Stimulated activated CD4-positive, alpha-beta T cell treated with anti-CD3 and anti-CD28 coated beads, TNF-alpha, amount 100 ng/mL, for 24 hours (primary cell): ENCODE results near the gene DPCD.
"Not testable (repeated sequence)": the region's sequence is repeated elsewhere in the genome, so short reads cannot be mapped to it uniquely, and the experiment has no call there.

Experiments
- DNase-seq, 3 experiments: peaks; one replicate each; pipeline ENCODE4 v3.0.0-alpha.2; 2020; ENCODE audit warnings: low read depth in 3 of 3

Gene DPCD

DNA sequence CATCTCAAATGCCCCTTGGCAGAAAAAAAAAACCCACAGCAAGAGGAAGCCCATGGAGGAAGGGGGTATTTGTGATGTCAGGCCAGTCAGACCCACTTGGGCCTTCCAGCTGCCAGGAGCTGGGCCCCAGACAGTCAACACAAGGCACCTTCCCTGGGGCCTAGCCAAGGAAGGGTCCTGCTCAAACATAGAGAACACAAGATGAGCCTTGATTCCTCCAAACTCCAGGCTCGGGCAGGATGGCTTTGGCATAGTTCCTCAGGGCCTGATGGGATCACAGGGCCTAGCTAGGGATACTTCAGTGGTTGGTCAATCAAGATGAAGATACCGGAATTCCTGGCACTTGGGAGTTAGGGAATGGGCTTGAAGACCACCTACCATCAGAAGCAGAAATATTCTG is 30.8 kb downstream of the DPCD start:
- no peak for DNase-seq

- DNase-seq, result no peak
Observed at GRCh38 chr10:101619983-101620382, 31.9 kb downstream of the DPCD start.

- DNase-seq, result no peak
Observed at GRCh38 chr10:101623528-101623927, 35.4 kb downstream of the DPCD start.

- DNase-seq, result no peak
Observed at GRCh38 chr10:101624526-101625102, 36.5 kb downstream of the DPCD start.

- DNase-seq, result no peak
Observed at GRCh38 chr10:101625821-101626412, 37.8 kb downstream of the DPCD start.

DNA sequence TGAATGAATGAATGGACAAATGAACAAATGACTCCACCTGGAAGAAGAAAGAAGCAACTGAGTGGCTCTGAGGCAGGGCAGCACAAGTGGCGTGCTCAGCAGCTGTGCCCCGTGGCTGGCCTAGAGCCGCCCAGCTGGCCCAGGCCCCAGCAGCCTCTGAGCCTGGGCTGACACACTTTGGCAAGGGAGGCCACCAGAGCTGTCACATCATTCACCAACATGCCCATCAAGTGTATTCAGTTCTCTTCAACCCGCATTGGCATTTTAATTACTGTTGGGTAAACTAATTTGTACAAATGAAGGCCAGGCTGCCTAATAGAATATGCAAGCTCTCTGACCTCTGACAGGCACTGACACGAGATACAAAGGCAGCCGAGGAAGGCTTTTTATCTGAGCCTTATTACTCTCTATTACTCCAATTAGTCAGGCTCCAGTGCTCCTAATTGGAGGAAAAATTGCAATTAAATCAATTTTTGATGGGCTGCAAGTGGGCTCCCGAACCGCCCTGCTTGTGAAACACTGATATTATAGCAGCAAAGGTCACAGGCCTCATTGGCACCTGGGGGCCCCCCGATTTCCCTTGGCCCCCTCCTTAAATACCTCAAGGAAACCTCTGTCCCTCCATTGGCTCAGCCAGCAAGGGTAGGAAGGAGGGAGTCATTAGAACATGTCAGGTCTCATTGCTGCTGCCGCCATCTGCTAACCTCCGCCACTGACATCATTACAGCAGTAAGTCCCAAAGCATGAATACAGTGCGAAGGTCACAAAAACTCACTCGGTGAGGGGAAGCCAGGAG is 41.9 kb downstream of the DPCD start:
- DNase-seq, result no peak

DNA sequence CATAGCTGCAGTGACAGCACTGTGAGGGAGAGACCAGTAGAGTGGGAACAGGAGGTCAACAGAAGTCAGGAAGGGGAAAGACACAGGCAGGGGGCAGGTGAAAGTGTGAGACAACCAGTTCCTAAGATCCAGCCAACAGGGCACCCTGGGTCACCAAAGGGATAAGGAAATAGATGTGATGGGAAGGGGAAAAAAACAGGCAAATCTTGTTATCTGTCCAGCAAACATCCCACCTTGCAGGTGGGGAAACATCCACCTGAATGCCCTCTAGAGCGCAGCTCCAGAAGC is 42.5 kb downstream of the DPCD start:
- no peak for DNase-seq

DNA sequence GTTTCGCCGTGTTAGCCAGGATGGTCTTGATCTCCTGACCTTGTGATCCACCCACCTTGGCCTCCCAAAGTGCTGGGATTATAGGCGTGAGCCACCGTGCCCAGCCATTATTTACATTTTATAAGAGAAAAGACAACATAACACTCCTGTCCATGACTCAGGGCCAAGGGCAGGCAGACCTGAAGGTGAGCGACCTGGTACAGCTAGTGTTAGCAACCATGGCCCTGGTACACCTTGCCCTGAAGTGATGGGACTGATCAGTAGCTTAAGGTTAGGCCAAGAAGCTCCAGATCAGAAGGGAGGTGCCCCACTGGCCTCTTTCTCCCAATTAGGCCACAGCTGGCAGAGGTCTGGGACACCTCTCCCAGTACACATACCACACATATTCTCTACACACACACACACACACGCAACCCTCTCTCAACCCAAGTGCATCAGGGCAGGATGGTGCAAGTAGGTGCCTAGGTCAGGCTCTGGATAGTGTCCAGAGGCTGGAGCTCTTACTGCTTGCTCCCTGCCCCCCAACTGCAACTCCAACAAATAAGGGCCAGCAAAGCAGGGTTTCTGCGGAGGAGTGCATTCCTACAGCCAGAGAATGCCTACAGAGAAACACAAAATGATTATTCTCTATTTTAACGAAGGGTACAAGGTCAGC is 43.8 kb downstream of the DPCD start:
- DNase-seq, result no peak

- not testable (repeated sequence) for DNase-seq
Observed at GRCh38 chr10:101633510-101633909, 45.4 kb downstream of the DPCD start.

- no peak for DNase-seq
Observed at GRCh38 chr10:101639141-101639900, 51.2 kb downstream of the DPCD start.

- DNase-seq, result no peak
Observed at GRCh38 chr10:101643546-101643945, 55.4 kb downstream of the DPCD start.

GRCh38 chr10:101644002-101644401 is 55.9 kb downstream of the DPCD start:
- DNase-seq, result no peak

DNA sequence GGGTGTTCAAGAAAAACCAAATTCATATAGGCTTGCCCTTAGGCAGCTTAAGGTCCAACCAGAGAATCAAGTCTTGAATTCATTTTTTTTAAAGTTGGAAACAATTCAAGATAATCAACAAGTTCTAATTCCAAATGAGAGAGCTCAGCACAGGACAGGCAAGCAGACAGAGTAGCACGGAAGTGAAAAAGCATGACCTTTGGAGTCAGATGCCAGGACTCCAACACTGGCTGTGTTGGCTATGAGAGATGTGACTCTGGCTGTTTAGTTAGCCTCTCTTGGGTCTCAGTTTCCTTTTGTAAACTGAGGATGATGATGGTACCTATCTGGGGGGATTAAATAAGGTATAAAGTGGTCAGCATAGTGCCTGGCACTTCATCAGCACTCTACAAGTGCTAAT is 57.5 kb downstream of the DPCD start:
- DNase-seq, result no peak

DNA sequence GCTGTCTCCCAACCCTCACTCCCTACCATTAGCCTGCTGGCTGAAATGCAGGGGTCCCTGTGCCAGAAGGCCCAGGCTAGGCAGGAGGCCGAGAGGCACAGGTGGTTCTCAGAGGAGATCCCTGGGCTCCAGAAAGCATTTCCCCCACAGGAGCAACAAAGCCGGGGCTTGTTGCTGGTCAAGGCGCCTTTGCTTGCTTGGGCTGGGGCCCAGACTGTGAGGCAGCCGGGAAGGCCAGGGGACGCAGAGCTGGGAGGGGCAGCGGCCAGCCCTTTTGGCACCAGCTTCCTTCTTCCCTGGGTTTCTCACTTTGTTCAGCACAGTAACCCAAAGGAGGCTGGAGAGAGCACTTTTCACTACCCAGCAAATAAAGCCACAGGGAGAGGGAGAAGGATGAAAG is 58.2 kb downstream of the DPCD start:
- DNase-seq, result no peak

GRCh38 chr10:101647255-101647654 is 59.1 kb downstream of the DPCD start:
- no peak for DNase-seq

GRCh38 chr10:101649525-101650085 is 61.5 kb downstream of the DPCD start:
- no peak for DNase-seq

DNA sequence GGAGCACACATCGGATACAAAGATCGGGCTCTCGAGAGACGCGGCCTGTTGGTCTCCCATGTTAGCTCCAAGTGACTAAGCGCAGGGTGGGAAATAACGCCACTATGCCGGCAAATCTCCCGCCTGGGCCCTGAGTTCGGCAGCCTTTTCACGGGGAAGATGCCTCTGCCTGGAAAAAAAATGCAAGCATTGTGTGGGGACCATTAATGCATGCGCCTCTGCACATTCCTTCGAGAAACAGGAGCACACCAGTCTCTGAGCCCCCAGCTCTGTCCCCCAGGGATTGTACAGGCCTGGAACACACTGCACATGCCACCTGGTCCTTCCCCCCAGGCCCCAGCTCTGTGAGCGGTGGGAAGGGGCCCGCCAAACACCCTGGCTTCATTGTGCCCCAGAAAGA is 62.7 kb downstream of the DPCD start:
- DNase-seq, result no peak

GRCh38 chr10:101651336-101651735 is 63.2 kb downstream of the DPCD start:
- no peak for DNase-seq

DNA sequence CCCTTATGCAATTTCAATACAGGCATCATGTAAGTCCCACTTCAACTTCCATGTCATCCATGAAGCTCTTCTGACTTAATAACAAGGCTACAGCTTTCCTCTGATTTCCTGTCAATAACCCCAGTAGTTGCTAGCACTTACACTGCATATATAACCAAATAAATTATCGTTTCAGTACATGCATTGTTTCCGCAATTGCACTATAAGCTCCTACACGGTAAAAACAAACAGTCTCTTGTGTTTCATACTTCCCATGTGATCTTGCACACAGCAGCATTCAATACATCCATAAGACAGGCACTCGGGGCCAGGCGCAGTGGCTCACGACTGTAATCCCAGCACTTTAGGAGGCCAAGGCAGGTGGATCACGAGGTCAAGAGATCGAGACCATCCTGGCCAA is 65.4 kb downstream of the DPCD start:
- no peak for DNase-seq

- no peak for DNase-seq
Observed at GRCh38 chr10:101655570-101655969, 67.4 kb downstream of the DPCD start.

GRCh38 chr10:101656890-101657289 is 68.8 kb downstream of the DPCD start:
- no peak for DNase-seq

GRCh38 chr10:101658975-101659374 is 70.9 kb downstream of the DPCD start:
- DNase-seq, result no peak
